GM12892 (cell line): Measurements from ENCODE around the gene ADD2.

ENCODE experiments used
- POLR2A ChIP-seq: IDR thresholded peaks from 2 replicates; pipeline ENCODE4 v1.6.1; 2011; ENCODE audit warnings: low read depth, low read length, control low read depth
- POLR2AphosphoS5 ChIP-seq: IDR thresholded peaks from 2 replicates; pipeline ENCODE4 v1.6.1; 2011; ENCODE audit warnings: low read depth, low read length, control low read depth
- TAF1 ChIP-seq: IDR thresholded peaks from 2 replicates; pipeline ENCODE4 v1.6.1; 2011; ENCODE audit warnings: low read depth, mild to moderate bottlenecking, control low read depth, low read length, borderline replicate concordance

DNA sequence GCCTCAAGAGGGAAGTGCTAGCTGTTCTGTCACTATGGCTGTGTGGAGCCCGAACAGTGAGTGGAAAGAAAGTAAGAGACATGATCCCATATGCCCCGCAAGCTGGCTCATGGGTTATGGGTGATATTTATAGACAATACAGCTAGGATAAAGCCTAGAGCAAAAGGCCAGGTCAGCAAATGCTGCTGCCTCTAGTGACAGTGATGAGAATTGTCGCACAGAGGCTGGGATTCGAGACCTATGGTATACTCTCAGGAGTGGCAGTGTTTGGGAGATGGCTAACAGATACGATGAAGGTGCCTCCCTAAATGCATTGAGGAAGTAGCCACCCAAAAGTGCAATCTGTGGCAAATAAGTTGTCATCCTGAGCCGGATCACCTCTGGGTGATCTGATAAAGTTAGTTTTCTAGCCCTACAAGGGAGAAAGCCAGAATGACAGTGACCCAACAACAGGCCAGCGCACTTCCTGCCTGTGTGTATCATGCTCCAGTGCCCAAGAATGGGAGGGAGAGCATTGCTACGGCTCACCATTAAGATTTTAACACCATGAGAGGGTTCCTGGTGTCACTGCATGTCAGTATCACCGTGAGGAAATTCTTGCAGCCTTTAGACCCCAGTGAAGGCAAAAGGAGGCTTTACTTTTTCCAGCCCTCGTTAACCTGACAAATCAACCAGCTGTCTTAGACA is 122.1 kb downstream of the ADD2 start:
- TF ChIP-seq POLR2AphosphoS5 (no peak), POLR2A (no peak), TAF1 (no peak)
